K562 (cell line): ENCODE measurements around the gene ATP13A1. TPM values are rescaled to one million over a fixed set of nuclear protein-coding genes. Genes with fewer than 3 reads are reported as not detected.
"Not testable (repeated sequence)": the region's sequence is repeated elsewhere in the genome, so short reads cannot be mapped to it uniquely, and the experiment has no call there.

Experiments used
- ZBTB40 ChIP-seq, 2 experiments: fragments of 450-650 bp in 1 of 2; sonication (generic) in 1 of 2; formaldehyde crosslinking in 1 of 2; IDR thresholded peaks; 2 replicates each; pipeline versions ENCODE4 v1.7.1 to v1.9.0; 2016 to 2022; ENCODE audit warnings: inconsistent platforms in 1 of 2, mild to moderate bottlenecking in 1 of 2, missing genetic modification reagents in 1 of 2
- polyA plus RNA-seq, 8 experiments: library from polyadenylated mRNA; depleted of rRNA in 4 of 8; stranded (reverse) in 5 of 8; unstranded in 3 of 8; fragments of >200 nt; fragmentation: Nextera tagmentation in 2 of 8; fragmentation: Illumina TruSeq in 1 of 8; extraction: Ambion mirVana in 2 of 8; extraction: Trizol in 1 of 8; gene quantifications; 2 replicates each; pipeline versions ENCODE4 v1.2.1 to v1.2.3, GENCODE V29; 2011 to 2014; ENCODE audit warnings: inconsistent platforms in 1 of 8, missing spikeins in 1 of 8
- total RNA-seq, 7 experiments: library from RNA; depleted of rRNA in 6 of 7; stranded (reverse); fragments of >200 nt in 6 of 7; fragmentation: Illumina TruSeq in 2 of 7; extraction: Trizol in 2 of 7; gene quantifications; 2 replicates each; pipeline versions ENCODE4 v1.2.1 to v1.2.3, GENCODE V29; 2011 to 2021; ENCODE audit warnings: low replicate concordance in 1 of 7

The ATP13A1 gene
- total and polyA plus RNA-seq, 9 of the 15 experiments (the other 6 are each of a cell fraction or from before 2014, with no cell fraction given): 0.90 to 83.8 (median 23.1) TPM

GRCh38 chr19:19689023-19689422, 25.5 kb upstream of the ATP13A1 start (continued):
- not testable (repeated sequence) for TF ChIP-seq ZBTB40 (IDR thresholded peaks at IDR 0.05)
- peak; percentile 74 for TF ChIP-seq ZBTB40 (CRISPR knock-in tag; IDR thresholded peaks at IDR 0.05)
